HG03457 (cell line): ENCODE data around the gene APOF.
"Not testable (repeated sequence)": the region's sequence is repeated elsewhere in the genome, so short reads cannot be mapped to it uniquely, and the experiment has no call there.

Source experiments
- ATAC-seq: cut with Tn5 transposase; IDR thresholded peaks from one replicate; pipeline ENCODE4 v1.9.1; 2021; ENCODE audit warnings: moderate number of reproducible peaks; ENCODE audit not compliant: unreplicated experiment

The APOF gene

GRCh38 chr12:56333679-56334489, 28.8 kb downstream of the APOF start, which contains the start of gene PAN2:
PAN2 (minus strand) TSS chr12:56334000; CDS start chr12:56333094, 906 bp downstream.
- peak; percentile 92 for ATAC-seq

DNA sequence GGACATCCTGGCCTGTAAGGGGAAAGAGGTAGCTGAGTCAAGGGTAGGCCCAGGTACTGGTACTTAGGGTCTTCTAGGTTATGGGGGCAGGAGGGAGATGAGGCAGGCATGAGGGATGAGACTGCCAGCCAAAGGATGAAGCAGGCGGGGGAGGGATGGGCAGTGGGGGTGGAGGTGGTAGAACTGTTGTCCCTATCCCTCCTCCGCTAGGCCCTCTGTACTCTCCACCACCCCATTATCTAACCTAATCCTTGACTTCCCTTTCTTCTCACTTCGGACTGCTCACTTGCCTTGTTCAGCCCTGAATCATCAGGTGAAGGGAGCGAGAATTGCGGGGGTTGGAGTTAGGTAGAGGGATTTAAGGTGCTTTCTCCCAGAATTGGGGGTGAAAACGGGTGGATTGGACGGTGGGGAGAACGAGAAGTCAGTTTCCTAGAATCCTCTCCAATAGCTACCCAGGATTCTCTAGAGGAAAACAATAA, 29.4 kb downstream of the APOF start:
- no peak for ATAC-seq

GRCh38 chr12:56332512-56333196, 30.0 kb downstream of the APOF start:
- no peak for ATAC-seq

- no peak for ATAC-seq
Measured at GRCh38 chr12:56330936-56331490, 31.6 kb downstream of the APOF start.

GRCh38 chr12:56326533-56326932, 36.1 kb downstream of the APOF start:
- no peak for ATAC-seq

DNA sequence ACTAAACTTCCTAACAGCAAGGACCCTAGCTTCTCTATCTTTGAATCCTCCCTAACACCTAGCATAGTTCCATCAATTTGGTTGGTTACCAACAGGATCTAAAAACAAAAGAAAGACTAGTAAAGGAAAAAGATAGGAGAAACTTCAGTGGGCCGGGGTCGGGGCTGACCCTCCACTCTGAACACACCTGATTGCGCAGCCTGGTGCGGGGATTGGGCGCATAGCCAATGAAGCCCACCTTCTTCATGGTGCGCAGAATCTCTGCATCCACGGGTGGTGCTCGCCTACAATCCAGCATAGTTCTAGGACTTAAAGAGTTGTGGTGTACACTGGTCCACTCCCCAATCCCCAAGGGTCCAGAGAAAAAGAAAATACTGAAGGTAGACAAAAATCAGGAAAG, 36.5 kb downstream of the APOF start:
- ATAC-seq, result no peak

DNA sequence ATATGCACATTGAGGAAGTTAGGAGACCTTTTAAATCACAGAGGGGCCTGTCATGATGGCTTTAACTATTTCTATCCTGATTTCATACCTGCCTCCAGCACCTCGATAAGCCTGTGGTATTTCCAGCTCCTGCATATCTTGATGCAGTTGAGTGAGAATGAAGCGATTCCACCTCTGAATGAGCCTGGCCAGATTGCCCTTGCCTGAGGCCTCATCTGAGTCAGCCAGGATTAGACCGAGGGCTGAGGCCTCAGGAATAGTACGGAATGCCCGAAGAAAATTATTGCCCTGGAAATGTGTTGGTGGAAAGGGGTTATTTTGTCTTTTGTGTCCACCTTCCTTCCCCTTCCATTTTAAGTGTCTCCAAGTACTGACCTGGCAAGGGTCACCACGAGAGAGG, 38.5 kb downstream of the APOF start:
- ATAC-seq, result no peak

DNA sequence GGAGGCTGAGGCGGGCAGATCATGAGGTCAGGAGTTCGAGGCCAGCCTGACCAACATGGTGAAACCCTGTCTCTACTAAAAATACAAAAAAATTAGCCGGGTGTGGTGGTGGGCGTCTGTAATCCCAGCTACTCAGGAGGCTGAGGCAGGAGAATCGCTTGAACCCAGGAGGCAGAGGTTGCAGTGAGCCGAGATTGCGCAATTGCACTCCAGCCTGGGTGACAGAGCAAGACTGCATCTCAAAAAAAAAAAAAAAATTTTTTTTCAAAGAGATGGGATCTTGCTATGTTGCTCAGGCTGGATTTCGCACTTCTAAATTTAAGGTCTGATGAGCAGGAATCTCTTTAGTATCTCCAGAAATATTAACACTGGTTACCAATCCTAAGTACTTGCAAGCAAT, 41.0 kb downstream of the APOF start:
- not testable (repeated sequence) for ATAC-seq

DNA sequence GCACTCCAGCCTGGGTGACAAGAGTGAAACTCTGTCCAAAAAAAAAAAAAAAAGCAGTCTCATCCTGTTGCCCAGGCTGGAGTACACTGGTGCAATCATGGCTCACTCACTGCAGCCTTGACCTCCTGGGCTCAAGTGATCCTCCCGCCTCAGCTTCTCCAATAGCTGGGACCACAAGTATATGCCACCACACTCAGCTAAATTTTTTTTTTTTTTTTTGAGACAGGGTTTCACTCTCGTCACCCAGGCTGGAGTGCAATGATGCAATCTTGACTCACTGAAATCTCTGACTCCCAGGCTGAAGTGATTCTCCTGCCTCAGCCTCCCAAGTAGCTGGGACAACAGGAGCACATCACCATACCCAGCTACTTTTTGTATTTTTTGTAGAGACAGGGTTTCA, 41.6 kb downstream of the APOF start:
- no peak for ATAC-seq

- no peak for ATAC-seq
Measured at GRCh38 chr12:56317675-56318074, 45.0 kb downstream of the APOF start.

- peak; percentile 82 for ATAC-seq
Measured at GRCh38 chr12:56315622-56316473, 46.8 kb downstream of the APOF start, which contains the start of gene CNPY2. CNPY2 (minus strand) TSS chr12:56315988; CDS start chr12:56315217, 771 bp downstream.

DNA sequence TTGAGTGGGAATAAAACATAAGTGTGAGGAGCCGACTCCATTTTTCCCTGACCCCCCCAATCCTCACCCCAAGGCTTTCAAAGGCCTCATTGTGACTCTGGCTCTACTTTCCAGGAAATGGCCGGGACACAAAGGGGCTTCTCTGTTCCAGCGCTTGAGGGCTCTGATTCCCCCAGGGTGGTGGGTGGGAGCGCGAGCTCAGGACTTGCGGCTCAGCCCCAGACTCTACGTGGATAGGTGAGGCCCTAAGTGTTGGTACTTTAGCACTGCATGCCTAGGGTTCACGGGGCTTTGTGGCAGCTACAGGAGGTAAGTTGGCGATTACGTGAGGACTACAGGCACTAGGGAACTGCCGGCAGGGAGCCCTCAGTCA, 47.4 kb downstream of the APOF start:
- no peak for ATAC-seq

DNA sequence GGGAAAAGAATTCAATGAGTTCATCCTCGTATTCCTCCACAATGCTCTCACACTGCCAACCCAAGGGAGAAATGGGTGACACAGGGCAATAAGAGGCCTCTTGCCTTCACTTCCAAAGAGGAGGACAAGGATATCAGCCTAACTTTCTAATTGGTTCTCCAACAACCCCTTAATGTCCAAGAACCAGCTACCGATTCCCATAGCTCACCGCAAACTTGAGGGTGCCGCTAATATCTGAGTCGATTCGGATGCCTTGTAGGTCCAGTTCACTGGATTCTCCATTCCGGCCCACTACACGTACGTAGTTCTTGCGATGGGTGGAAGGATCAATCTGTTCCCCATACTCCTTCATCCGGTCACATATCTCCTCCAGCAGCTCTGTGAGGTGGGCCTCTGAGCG, 51.7 kb downstream of the APOF start:
- no peak for ATAC-seq
